HG03442 (cell line): ENCODE results near the gene ARHGAP24.
"Not testable (repeated sequence)": the region's sequence is repeated elsewhere in the genome, so short reads cannot be mapped to it uniquely, and the experiment has no call there.

Experiments
- ATAC-seq: cut with Tn5 transposase; IDR thresholded peaks from one replicate; pipeline ENCODE4 v1.9.1; 2021; ENCODE audit warnings: mild to moderate bottlenecking, moderate library complexity; ENCODE audit not compliant: unreplicated experiment

The ARHGAP24 gene

GRCh38 chr4:85836588-85837438 is 361.9 kb downstream of the ARHGAP24 start:
- ATAC-seq, result no peak

DNA sequence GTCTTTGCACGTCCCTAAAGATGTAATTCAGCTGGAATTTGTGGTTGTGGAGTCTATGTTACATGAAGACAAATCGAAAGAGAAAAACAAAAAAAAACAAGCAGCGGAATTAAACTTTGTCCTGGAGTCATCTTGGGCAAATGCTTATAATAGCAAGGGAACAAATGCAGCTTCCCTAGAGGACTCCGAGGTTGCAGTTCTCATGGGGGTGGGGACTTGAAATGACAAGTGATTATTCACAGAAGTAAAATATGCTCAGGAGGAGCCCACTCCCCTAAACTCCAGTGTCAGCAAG is 362.4 kb downstream of the ARHGAP24 start:
- ATAC-seq, result no peak

DNA sequence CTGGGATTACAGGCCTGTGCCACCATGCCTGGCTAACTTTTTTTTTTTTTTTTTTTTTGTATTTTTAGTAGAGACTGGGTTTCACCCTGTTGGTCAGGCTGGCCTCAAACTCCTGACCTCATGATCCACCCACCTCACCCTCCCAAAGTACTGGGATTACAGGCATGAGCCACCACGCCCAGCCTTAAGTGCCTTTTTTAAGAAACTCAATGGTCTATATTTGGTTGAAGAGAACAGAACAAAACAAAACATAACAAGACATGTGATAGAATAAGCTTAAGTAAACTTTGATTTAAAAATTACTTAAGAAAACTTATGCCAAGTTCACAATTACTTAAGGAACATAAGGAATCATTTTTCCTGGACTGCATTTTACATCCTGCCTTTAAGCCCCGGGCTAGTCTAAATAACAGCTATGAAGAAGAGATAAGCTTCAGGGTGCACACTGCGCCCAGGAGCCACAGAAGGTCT is 365.1 kb downstream of the ARHGAP24 start:
- not testable (repeated sequence) for ATAC-seq

- no peak for ATAC-seq
These were observed 367.6 kb downstream of the ARHGAP24 start for GRCh38 chr4:85842540-85842939.

DNA sequence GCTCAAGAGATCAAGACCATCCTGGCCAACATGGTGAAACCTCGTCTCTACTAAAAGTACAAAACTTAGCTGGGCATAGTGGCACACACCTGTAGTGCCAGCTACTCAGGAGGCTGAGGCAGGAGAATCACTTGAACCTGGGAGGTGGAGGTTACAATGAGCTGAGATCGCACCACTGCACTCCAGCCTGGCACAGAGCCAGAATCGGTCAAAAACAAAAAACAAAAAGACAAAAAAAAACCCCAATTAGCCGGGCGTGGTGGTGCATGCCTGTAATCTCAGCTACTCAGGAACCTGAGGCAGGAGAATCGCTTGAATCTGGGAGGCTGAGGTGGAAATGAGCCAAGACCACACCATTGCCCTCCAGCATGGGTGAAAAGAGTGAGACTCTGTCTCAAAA is 378.8 kb downstream of the ARHGAP24 start:
- ATAC-seq, result not testable (repeated sequence)

DNA sequence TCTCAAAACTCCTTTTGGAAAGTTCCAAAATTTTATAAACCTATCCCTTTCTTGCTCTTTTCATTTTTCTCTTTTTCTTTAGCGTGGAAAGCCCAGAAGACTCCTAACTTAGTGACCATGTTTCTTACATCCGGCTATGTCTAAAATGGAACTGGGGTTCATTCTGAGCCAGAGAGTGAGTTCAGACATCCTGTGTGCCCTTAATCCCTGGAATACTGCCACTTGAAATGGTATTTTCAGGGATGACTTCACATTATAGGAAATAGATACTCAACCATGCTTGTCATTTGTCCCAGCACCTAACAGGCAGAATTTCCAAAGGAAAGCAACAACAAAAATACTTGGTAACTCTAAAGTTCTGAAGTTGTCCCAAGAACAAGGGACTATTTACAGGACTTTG is 379.6 kb downstream of the ARHGAP24 start:
- ATAC-seq, result no peak

DNA sequence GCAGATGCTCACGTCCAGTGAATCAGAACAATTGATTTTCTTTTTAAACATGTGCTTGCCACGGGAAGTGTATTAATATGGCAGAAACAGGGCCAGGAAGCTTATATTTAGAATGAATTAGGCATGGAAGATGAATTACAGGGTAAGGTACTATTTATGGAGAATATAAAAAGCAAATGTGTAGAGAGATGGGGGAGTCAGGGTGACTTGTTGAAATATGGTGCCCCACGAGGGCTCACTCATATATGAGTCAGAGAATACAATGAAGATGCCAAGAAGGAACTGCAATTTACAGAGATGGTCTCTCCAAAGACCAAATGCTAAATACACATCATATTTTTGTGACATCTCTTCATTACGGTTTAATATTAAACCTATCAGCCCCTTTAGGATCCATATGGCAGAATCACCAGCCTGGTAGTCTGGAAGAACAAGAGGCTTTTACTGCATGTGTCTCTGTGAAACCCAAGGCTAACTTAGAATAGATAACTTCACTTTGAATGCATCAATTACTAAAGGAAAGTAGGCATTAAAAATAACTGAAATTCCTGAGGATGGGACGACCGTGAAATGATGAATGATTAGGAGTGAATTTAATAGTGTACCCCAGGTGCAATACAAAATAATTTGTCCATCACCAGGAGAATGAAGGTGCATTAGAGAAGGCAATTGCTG is 385.3 kb downstream of the ARHGAP24 start:
- ATAC-seq, result no peak

DNA sequence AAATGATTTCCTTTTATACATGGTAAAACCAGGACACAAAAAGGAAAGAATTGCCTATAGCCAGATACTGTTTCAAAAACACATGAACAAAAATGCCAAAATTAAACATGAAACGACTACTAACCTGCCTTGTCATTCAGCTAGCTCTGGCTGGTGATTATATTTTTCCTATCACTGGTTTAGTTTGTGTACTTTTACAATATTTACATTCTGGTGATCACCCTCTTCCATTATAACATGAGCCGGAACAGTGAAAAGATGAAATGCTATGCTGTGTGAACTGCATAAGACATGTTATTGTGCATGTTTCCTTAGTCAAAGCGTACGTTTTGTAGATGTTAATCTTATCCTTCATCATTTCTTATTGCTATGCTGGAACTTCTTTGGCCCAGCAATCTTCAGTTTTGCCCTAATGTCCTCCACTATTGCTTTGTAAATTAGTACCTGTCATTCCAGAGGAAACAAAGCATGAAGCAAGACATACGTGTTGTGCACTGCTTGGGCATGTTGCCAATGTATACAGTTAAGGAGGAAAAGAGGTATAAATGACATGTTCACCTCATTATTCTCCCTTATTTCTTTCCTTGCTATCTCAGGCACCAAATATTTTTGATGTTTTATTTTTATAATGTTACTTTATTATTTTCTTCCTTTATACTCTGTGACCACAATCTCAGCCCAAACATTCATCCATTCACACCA is 386.3 kb downstream of the ARHGAP24 start:
- no peak for ATAC-seq

DNA sequence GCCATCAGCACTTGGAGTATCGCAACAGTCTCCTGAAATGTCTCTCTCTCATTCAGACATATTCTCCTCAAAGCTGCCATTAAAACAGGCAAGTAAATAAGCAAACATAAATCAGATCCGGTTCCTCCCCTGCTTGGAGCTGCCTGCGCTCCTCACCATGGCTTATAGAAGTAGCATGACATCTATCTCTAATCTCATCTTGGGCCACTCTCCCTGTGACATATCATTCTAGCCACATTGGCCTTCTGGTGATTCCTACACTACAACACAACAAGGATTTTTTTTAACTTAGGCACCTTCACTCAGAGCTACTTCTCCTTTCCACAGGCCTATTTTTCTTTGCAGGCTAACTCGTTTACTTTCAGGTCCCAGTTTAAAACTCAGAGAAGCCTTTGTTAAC is 387.9 kb downstream of the ARHGAP24 start:
- ATAC-seq, result no peak

DNA sequence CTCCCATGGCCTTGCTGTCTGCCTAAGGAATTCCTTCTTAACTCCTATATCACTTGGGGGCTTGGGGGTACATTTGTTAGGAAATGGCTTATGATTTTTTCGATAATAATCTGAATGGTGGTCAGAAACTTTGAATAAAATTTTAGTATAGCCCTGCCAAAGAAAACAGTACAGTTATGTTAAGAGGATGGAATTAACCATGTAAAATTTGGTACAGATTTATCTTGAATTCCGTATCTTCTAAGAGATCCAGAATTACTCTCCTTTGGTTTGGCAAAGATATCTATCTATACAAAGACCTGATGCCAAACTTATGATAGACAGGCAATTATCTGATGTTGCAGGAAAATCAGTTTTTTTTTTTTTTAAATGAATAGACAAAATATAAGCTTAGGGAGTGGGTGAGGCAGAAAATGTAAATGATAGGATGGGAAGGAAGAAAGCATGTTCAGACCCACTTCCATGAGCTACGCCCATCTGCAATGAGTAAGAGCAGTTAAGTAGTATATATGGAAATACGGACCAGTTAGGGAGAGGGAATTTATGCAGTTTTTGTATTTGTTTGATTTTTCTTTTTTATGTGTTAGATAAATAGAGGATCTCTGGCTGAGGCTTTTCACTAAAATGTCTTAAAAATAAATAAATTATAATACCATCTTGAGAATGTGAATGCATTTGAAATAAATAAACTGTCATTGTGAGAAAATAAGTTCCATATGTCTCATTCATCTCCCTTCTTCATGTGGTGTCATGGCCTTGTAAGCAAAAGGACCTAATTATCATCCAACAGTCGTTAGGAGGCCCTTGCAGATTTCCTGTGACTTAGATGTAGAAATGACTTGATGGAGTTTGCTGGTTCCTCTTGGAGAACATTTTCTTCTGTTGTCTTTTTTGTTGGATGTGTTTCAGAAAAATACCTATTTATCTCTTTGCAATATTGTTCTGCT is 389.6 kb downstream of the ARHGAP24 start:
- ATAC-seq, result no peak

GRCh38 chr4:85865256-85865655 is 390.3 kb downstream of the ARHGAP24 start:
- ATAC-seq, result no peak

DNA sequence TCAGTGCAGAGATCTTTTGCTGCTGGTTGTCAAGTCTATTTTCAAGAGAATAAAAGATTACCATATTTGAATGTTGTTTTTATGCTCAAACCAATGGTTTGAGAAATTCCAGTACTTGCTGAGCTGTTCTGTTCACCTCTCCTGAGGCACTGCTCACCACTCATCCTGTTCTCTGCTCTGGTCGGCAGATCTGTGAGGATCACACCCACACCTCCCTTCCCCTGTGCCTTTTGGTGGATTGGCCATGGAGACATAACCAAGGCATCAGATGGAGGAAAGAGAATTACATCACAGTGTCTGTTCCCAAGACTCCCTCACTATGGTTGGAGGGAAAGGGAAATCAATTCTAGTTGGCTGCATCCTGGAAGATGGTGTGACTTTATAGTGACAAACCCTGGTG is 391.6 kb downstream of the ARHGAP24 start:
- no peak for ATAC-seq

GRCh38 chr4:85867271-85867670 is 392.3 kb downstream of the ARHGAP24 start:
- no peak for ATAC-seq

DNA sequence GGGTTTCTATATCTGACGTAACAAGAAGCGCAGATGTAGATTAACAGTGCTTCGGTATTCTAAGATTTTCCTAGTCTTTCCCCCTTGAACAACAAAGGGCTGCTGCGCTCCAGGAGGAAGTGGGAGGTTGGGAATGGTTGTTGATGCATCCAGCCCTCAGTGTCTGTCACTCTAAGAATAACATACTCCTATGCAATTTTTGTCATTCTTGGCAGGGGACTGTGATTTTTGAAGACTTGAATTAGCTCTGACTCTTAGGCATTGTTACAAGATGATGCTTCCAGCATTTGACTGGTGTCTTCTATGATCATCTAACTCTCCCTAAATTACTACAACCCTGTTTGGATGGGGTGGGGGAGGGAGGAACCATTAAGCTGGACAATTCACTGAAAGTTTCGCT is 394.2 kb downstream of the ARHGAP24 start:
- ATAC-seq, result no peak

DNA sequence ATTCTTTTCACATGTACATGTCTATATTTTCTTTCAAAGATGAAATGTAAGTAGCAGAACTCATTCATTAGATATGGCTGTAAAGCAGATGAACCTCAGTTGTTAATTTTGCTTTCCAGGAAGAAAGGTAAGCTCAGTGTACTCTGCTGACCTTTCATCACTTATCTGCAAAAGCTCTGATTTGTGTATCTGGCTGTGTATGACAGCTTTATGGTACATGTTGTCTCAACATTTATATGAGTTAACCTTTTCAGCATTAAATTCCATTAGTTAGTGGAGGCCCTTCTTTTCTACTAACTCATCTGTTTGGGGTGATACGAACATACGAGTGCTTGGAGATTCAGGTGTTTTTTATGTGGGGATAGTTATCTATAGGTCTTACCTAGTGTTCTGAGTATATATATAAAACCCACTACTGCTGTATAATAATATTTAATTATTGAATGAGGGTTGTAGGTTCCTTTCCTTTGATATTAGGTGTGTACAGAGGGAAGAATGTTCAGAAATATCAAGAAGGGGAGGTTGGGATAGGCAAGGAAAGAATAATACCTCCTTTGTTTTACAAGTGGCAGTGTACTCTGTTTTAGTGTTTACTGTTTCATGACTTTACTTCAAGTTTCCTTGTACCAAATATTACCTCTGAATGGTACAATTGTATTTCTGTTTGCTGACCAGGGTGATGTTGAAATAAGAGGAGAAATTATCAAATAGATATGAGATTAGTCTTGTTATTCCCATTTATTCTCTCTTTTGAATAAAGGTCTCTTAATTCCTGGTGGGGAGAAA is 395.5 kb downstream of the ARHGAP24 start:
- ATAC-seq, result no peak

DNA sequence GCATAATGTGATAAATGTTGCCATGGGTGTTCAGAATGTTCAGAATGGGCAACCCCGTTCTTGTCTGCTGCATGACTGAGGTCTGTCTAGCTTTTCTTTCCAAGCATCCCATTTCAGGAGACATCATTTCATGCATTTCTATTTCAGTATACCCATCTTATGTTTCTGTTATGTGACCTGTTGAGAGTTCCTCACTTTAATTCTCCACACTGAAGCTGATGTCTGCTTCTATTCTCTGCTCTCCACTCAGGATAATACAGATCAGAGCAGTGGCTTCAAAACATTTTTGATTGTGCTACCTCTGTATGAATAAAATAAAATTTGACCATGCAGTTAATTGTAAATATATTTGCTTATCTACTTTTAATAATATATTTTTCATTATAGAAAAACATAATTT is 398.6 kb downstream of the ARHGAP24 start:
- no peak for ATAC-seq

GRCh38 chr4:85879518-85879917 is 404.6 kb downstream of the ARHGAP24 start:
- ATAC-seq, result no peak

DNA sequence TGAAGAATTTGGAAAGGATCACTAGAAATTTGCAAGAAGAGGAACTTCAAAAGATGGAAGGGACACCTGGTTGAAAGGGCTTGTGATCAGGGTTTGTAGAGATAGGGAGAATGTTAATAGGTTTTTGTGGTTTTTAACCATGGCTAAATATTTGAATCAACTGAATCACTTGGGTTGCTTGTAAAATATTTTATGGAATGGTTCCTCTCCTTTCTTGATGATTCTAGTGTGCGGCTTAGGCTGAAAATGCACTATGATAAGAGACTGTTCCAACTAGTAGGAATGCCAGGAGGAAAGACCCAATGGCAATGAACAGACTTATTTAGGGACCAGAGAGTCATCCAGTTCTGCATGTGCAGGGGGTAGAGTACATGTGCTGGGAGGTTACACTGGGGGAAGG is 408.2 kb downstream of the ARHGAP24 start:
- no peak for ATAC-seq

- ATAC-seq, result no peak
These were observed 409.3 kb downstream of the ARHGAP24 start for GRCh38 chr4:85884251-85884650.

- no peak for ATAC-seq
These were observed 411.7 kb downstream of the ARHGAP24 start for GRCh38 chr4:85886665-85887064.
